Smooth muscle cell of the pulmonary artery (primary cell): ENCODE data around the gene SNX15. TPM values are rescaled to one million over a fixed set of nuclear protein-coding genes. Genes with fewer than 3 reads are reported as not detected.

Source experiments
- total RNA-seq: library from RNA; depleted of rRNA; stranded (reverse); fragments of >200 nt; gene quantifications from 2 replicates; pipeline ENCODE4 v1.2.3, GENCODE V29; 2014

SNX15 gene
- total RNA-seq, result 10.2 and 10.3 TPM in 2 replicates

GRCh38 chr11:65027213-65028067, at the start of gene SNX15:
Gene SNX15 (plus strand): TSS chr11:65027439. CDS start chr11:65027538, 99 bp downstream.

DNA sequence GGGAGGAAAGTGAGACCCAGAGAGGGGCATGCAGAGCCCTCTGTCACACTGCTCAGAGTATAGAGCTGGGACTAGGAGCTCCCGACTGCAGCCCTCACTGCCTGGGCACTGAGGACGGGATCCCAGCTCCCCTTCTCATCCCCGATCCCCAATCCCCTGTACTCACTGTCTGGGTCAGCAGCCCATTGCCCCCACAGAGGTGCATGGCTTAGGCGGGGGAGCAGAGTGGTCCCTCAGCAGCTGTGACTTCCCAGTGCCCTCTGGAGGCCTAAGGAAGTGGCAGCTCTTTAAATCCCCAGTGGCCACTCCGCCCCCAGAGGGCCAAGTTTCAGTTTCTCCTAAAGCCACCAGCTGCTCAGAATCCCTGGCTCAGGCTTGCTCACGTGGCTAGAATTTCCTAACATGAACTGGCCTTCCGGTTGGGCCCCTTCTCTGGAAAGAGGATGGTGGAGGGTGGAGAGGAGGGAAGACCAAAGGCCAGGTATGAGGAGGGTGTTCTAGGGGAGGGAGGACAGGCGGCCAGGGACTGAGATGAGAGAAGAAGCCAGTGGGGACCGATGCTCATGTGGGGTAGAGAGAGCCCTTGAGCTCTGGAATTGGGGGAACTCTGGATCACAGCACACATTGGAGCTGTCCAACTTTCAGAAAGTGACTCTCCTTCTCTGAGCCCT, 30.4 kb upstream of the SNX15 start, which contains the start of gene BATF2:
TSS of gene BATF2 (minus strand) at position 262 of the 671 bp plus-strand sequence. CDS start at position 205, 57 bp downstream.

DNA sequence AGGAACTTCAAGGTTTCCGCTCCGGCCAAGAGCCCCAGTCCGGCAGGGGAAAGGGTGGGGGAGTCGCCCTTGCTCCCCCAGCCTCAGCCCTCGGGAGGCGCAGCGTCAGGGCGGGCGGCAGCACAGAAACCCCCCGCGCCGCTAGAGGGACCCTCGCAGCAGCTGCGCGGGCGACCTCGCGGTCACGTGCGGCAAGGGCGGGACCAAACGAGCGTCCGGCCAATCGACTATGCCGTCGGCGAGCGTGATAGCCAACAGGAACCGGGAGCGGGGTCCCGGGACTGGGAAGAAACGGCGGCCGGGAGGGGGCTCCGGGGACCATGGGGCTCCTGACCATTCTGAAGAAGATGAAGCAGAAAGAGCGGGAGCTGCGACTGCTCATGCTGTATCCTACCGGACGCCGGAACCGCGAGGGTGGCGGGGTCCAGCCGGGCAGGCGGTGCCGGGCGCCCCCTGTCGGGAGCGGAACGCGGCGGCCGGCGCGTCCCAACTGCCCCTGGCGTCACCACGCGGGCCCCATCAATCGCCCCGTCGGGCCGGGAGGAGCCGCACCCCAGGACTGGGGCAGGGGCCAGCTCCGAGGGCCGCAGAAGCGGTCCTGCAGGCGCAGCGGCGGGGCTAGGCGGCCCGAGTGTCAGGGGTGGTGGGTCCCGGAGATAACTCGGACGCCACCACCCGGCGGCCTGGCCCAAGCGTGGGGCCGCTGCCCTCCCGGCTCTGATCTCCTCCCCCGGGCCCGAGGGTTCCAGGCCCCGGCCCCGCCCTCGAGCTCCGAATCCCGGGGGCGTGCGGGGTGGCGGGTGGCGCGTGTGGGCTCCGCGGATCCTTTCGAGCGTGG, 13.1 kb upstream of the SNX15 start, which contains the start of gene ARL2:
TSS of gene ARL2 (plus strand) at position 273 of the 838 bp plus-strand sequence. CDS start at position 321, 48 bp downstream.

GRCh38 chr11:65040847-65041622, 13.8 kb downstream of the SNX15 start, which contains the start of gene SAC3D1:
Gene SAC3D1 (plus strand): TSS chr11:65041210. CDS start chr11:65041293, 83 bp downstream.

GRCh38 chr11:65058419-65059054, 31.3 kb downstream of the SNX15 start, which contains the start of gene NAALADL1:
Gene NAALADL1 (minus strand): TSS chr11:65058553. CDS start chr11:65058521, 32 bp downstream.

DNA sequence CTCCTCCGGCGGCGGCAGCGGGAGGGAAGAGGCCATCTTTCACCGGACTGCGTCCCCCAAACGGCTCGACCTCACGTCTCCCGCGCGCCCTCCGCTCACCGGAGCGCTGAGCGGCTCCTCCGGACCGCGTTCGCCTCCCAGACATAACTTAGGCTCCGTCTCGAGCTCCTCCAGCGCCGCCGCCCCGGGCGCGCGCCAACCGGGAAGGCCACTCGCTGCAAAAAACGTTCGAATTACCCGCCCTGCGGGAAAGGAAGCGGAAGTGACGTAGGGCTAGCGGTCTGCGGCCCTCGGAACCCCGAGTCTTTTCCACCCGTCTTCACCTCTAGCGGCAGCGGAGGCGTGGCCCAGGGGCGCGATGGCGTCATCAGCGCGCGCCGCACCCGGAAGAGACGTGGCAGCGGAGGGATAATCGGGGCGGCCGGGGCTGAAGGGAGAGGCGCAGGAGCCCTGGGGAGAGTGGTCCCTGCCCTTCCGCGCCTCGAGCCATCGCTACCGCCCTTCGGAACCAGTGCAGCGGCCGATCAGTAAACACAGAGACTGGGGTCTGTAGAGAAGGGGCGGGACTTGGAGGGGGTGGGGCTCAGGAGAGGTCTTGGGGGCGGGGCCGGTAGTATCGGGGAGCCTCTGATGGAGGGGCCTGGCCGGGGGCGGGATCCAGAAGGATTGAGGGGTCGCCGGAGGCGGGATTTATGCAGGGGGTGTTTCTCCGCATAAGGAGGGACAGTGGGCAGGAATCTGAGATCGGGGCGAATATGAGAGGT, 56.8 kb downstream of the SNX15 start, which contains the start of the genes CDCA5 and ZFPL1:
TSS of gene CDCA5 (minus strand) at position 207 of the 764 bp plus-strand sequence. CDS start at position 145, 62 bp downstream.
TSS of gene ZFPL1 (plus strand) at position 389 of the 764 bp plus-strand sequence. CDS start 477 bp downstream, outside the sequence.

Other genes starting within 250 kb of the SNX15 start
- 79.8 and 91.2 TPM in 2 replicates for gene SF1, start 248.9 kb upstream of the SNX15 start, total RNA-seq
- gene MAP4K2, start 224.2 kb upstream of the SNX15 start, total RNA-seq, result 12.9 and 13.9 TPM in 2 replicates
- 24.4 and 31.0 TPM in 2 replicates for gene MEN1, start 216.9 kb upstream of the SNX15 start, total RNA-seq
- gene CDC42BPG, start 182.8 kb upstream of the SNX15 start, total RNA-seq, result 0.07 and 0.13 TPM in 2 replicates
- gene EHD1, start 148.8 kb upstream of the SNX15 start, total RNA-seq, result 121 and 124 TPM in 2 replicates
- 11.0 and 14.9 TPM in 2 replicates for gene ATG2A, start 110.2 kb upstream of the SNX15 start, total RNA-seq
- gene PPP2R5B, start 102.8 kb upstream of the SNX15 start, total RNA-seq, result 19.4 and 28.1 TPM in 2 replicates
- not detected in 2 replicates for gene GPHA2, start 91.5 kb upstream of the SNX15 start, total RNA-seq
- not detected in 2 replicates for gene MAJIN, start 55.3 kb upstream of the SNX15 start, total RNA-seq
- 0.13 and 0.50 TPM in 2 replicates for gene BATF2, start 30.5 kb upstream of the SNX15 start, total RNA-seq
- 103 and 116 TPM in 2 replicates for gene ARL2, start 13.3 kb upstream of the SNX15 start, total RNA-seq
- 5.6 and 10.9 TPM in 2 replicates for gene SAC3D1, start 13.8 kb downstream of the SNX15 start, total RNA-seq
- gene NAALADL1, start 31.1 kb downstream of the SNX15 start, total RNA-seq, result 22.0 and 26.3 TPM in 2 replicates
- 1.6 and 3.3 TPM in 2 replicates for gene CDCA5, start 56.6 kb downstream of the SNX15 start, total RNA-seq
- gene ZFPL1, start 56.8 kb downstream of the SNX15 start, total RNA-seq, result 36.3 and 45.8 TPM in 2 replicates
- 155 and 218 TPM in 2 replicates for gene VPS51, start 68.8 kb downstream of the SNX15 start, total RNA-seq
- gene TM7SF2, start 84.4 kb downstream of the SNX15 start, total RNA-seq, result 9.0 and 12.6 TPM in 2 replicates
- 6.6 and 9.7 TPM in 2 replicates for gene ZNHIT2, start 90.3 kb downstream of the SNX15 start, total RNA-seq
- 128 and 138 TPM in 2 replicates for gene FAU, start 94.7 kb downstream of the SNX15 start, total RNA-seq
- gene MRPL49, start 94.9 kb downstream of the SNX15 start, total RNA-seq, result 39.9 and 55.2 TPM in 2 replicates
- gene SYVN1, start 107.1 kb downstream of the SNX15 start, total RNA-seq, result 41.5 and 45.7 TPM in 2 replicates
- gene SPDYC, start 142.8 kb downstream of the SNX15 start, total RNA-seq, result not detected in 2 replicates
- gene CAPN1, start 154.5 kb downstream of the SNX15 start, total RNA-seq, result 155 and 188 TPM in 2 replicates
- 2.5 and 4.4 TPM in 2 replicates for gene POLA2, start 234.5 kb downstream of the SNX15 start, total RNA-seq